IPS-18c (cell line): ENCODE data around the gene PNMA8B.

Experiments
- H3K4me3 ChIP-seq: 2 replicates; pipeline ENCODE4 v1.7.0; 2013; ENCODE audit warnings: low read depth, mild to moderate bottlenecking, low read length, moderate library complexity; ENCODE audit not compliant: insufficient read depth
- H3K9me3 ChIP-seq: one replicate; pipeline ENCODE4 v1.6.1; 2013; ENCODE audit warnings: mild to moderate bottlenecking, low read length, moderate library complexity; ENCODE audit not compliant: control insufficient read depth, insufficient read depth

The PNMA8B gene

DNA sequence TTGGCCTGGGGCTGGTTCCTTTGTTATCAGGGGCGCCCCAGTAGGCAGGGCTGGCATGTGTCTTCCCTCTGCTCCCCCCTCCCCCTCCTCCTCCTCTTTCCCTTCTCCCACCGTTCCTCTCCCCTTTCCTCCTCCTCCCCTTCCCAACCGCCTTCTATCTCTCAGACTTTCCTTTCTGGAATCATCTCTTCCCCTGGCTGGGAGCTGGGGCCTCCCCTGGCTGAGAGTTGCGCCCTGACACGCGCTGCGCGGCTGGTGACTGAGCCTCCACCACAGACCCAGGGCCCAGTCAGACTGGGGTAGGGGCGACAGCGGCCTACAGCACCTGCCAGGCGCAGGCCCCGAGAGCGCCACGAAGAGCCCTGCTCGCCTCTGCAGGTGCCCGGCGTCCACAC is 2.8 kb downstream of the PNMA8B start:
- H3K9me3 ChIP-seq = peaks cover 2% of the 10 kb centered on the region
- H3K4me3 ChIP-seq = peak overlapping the region; percentile 41; the same call in 1 of the 2 replicates

DNA sequence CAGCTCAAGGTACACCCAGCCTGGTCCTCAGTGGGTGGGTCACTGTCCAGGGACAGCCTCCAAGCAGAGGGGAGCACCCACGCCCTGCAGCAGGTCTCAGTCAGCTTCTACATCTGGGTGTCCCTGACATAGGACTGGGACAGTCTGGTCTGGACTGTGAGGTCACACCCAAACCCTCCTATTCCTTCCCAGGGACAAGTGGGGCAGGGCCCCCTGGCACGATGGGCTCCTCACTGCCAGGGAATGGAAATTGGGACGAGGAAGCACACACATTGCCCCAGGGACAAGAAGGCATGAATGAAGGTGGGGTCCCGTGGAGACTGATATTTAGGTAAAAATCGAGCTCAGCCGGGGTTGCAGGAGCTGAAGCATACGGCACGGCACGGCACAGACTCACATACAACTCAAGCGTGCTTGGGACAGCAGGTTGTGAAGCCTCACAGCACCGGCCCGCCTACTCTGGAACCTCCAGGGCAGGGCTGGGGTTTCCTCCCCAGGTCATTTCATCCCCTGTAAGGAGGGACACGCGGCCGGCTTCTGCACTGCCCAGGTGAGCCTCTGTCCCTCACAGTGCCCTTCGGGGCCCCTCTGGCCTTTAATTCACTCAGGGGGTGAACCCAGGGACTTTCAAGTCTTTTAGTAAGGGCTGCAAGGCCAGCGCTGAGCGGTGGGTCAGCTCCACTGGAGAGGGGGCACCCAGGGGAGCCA is 3.5 kb downstream of the PNMA8B start:
- peaks cover 2% of the 10 kb centered on the region for H3K9me3 ChIP-seq
- H3K4me3 ChIP-seq = no peak overlapping the region

DNA sequence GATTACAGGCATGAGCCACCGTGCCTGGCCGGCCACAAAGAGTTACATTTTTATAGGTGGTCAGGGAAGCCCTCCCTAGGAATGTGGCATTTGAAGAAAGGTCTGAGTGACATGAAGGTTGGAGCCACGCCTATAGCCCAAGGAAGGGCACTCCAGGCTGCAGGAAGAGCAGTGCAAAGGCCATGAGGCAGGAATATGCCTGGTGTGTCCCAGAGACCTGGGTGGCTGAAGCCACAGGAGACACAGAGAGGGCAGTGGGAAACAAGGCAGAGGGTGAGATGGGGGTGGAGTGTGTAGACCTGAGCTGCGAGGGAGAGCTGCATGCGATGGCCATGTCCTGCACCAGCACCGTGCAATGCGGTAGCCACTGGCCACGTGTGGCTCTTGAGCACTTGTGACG is 4.9 kb downstream of the PNMA8B start:
- Histone ChIP-seq H3K4me3 (no peak overlapping the region), H3K9me3 (peaks cover 2% of the 10 kb centered on the region)

DNA sequence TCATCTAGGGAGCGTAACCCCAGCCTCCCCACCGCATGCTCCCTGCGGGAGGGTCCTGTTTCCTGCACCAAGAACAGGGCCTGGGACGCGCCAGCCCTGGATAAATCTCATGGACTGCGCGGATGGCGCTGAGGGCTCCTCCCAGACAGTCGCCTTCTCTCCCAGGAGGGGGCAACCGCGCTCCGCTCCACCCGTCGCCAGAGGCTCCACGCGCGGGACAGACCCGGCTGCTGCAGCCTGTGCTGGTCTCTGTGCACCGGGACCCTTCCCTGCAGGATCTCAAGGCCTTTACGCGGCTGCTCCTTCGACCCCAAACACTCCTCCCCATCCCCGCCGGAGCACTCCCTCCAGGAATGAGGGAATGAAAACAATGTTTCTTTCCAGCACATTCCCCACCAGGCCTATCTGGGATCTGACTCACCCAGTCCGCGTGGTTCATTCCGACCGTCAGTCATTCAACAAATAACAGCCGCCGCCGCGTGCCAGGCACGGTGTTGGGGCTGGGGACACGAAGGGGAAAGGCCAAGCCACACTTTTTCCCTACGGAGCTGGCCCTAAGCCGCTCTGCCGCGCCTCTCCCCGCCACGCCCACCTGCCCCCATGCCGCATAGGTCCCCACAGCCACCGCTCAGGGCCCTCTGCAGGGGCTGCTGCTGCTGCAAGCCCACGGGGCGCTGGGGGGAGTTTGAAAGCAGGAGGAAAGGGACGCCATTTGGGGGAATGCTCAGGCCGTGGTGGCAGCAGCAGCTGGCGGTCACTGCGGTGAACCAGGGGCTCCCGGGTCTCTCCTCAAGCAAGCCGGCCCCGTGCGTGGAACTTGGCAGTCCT is 6.0 kb downstream of the PNMA8B start:
- peaks cover 2% of the 10 kb centered on the region for H3K9me3 ChIP-seq
- peak overlapping the region; percentile 34 for H3K4me3 ChIP-seq

GRCh38 chr19:46488551-46488950 is 7.1 kb downstream of the PNMA8B start:
- H3K9me3 ChIP-seq = no peaks in the 10 kb centered on the region
- H3K4me3 ChIP-seq = no peak overlapping the region

GRCh38 chr19:46487802-46488445 is 7.7 kb downstream of the PNMA8B start:
- H3K4me3 ChIP-seq = peak overlapping the region; percentile 40; the same call in 1 of the 2 replicates
- H3K9me3 ChIP-seq = no peaks in the 10 kb centered on the region

- Histone ChIP-seq H3K9me3 (no peaks in the 10 kb centered on the region), H3K4me3 (peak overlapping the region; percentile 40; the same call in 1 of the 2 replicates)
Measured at GRCh38 chr19:46487178-46487801, 8.4 kb downstream of the PNMA8B start.

DNA sequence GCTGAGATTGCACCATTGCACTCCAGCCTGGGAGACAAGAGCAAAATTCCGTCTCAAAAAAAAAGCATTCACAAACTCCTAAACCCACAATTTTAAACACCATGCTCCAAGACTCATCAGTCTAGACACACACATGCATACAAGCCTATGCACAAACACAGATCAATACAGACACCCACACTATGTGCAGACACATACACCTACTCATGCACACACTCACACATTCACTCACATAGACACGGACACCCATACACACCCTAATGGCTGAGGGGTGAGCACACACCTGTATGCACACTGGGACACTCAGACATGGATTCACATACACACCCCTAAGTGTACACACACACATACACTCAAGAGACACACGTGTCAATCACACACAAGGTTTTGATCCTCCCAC is 9.3 kb downstream of the PNMA8B start:
- Histone ChIP-seq H3K4me3 (no peak overlapping the region), H3K9me3 (no peaks in the 10 kb centered on the region)

- no peaks in the 10 kb centered on the region for H3K9me3 ChIP-seq
- H3K4me3 ChIP-seq = no peak overlapping the region
Measured at GRCh38 chr19:46484656-46485055, 11.0 kb downstream of the PNMA8B start.

GRCh38 chr19:46482631-46483030 is 13.0 kb downstream of the PNMA8B start:
- H3K9me3 ChIP-seq = no peaks in the 10 kb centered on the region
- H3K4me3 ChIP-seq = no peak overlapping the region

GRCh38 chr19:46481947-46482346 is 13.7 kb downstream of the PNMA8B start:
- Histone ChIP-seq H3K4me3 (no peak overlapping the region), H3K9me3 (no peaks in the 10 kb centered on the region)

- no peak overlapping the region for H3K4me3 ChIP-seq
- H3K9me3 ChIP-seq = no peaks in the 10 kb centered on the region
Measured at GRCh38 chr19:46481223-46481848, 14.3 kb downstream of the PNMA8B start.

DNA sequence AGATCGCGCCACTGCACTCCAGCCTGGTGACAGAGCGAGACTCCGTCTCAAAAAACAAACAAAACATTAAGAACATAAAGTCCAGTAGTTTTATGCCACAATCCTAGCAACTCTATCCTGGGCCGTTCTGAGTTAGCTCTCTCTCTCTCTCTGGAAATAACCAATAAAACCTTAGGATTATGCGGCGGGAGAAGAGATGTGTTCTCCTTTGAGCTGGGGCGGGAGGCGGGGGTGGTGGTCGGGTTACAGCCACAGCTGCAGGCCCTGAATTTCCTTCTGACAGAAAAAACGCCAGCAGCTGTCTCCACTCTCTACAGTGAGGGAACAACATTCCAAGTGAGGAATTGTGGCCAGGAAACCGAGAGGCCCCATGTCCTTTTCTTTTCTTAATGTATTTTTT is 15.3 kb downstream of the PNMA8B start:
- no peaks in the 10 kb centered on the region for H3K9me3 ChIP-seq
- no peak overlapping the region for H3K4me3 ChIP-seq

DNA sequence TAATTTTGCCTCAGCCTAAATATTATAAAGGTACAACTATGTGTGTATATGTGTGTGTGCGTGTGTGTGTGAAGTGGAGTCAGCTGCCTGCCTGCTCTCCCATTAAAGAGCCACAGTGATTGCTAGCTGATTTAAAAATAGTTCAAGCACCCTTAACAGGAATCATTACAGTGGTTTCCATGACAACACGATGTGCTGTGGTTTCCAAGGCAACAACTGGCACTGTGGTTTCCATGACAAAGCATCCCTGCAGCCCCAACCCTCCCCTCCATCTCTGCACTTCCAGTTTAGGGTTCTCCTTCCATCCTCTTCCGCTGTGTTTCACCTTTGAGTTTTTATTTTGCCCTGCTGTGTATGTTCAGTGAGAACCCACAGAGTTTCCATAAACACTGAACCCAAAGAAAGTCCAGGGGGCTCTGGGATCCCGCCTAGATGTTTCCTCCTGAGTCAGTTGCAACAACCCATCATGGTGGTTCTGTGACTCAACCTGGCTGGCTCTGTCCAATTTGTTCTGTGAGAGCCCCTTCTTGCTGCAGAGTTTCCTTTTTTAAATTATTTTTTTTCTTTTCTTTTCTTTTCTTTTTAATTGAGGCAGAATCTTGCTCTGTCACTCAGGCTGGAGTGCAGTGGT is 17.2 kb downstream of the PNMA8B start:
- H3K9me3 ChIP-seq = no peaks in the 10 kb centered on the region
- no peak overlapping the region for H3K4me3 ChIP-seq

DNA sequence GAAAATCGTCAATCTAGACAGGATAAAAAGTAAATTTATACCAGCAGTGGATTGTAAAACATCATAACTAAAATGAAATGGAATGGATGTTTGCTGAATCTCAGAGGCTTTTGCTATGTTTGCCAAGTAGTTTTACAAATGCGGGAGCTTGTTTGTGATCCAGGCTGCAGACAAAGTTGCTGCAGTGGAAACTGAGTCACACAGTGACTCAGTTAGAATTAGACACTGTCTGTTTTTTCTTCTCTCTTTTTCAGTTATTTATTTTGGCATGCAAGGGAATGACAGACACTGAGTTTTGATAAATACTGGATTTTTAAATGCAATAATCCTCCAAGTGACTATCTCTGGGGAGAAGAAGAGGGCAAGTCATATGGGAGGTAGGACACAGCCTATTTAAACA is 19.7 kb downstream of the PNMA8B start:
- Histone ChIP-seq H3K4me3 (no peak overlapping the region), H3K9me3 (no peaks in the 10 kb centered on the region)

- H3K9me3 ChIP-seq = no peaks in the 10 kb centered on the region
- no peak overlapping the region for H3K4me3 ChIP-seq
Measured at GRCh38 chr19:46474211-46474610, 21.5 kb downstream of the PNMA8B start.

GRCh38 chr19:46472592-46472991 is 23.1 kb downstream of the PNMA8B start:
- Histone ChIP-seq H3K4me3 (no peak overlapping the region), H3K9me3 (no peaks in the 10 kb centered on the region)
